ENCODE measurements around the gene TTC39A.

The TTC39A gene

DNA sequence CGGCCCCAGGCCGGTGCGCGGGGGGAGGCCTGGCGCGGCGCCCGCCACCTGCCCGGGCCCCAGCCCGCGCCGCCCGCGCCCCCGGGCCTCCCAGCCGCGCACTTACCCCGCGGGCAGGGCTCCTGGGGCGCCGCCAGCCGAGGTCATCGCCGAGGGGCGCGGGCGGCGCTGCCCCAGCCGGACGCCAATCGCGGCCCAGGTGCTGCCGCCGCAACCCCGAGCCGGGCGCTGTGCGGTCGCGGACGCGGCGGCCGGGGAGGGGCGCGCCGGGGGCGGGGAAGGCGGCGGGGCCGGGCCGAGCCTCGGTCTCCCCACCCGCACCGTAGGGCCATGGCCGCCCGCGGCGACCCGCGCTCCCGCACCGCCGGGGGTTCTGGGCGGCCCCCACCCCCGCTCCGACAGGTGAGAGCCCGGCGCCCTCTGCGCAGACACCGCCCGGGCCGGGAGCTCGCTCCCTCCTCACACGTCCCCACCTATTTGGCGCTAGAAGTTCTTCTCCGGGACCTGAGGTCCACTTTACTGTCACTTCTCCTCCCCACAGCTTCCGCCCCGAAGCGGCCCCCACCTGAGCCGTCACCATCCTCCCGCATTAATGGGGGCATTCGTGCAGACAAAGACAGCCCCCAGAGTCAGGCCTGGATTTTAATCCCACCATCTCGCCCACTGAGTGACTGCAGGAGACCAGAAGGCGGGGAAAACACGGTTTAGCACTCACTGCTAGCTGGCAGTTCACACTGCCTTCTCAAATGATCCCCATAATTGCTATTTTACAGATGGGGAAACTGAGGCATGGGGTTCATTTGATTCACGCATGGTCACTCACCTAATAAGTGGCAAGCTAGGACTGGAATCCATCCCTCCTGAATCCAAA is at the start of gene TTC39A:
Gene TTC39A, minus strand, starts transcription at position 232 of the 871 bp plus-strand sequence. Its CDS starts 85 bp downstream, at position 147.
- DNase-seq, result peak; percentile 38

DNA sequence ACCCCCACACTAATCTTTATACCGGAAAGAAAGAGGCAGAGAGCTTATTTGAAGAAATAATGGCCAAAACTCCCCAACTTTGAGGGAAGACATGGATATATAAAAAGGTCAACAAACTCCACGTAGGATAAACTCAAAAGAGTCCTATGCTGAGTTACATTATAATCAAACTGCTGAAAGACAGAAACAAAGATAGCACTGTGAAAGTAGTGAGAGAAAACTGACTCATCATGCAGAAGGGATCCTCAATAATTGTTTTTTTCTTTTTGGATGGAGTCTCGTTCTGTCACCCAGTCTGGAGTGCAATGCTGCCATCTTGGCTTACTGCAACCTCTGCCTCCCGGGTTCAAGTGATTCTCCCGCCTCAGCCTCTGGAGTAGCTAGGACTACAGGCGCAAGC is 48.5 kb upstream of the TTC39A start:
- DNase-seq, result no peak

DNA sequence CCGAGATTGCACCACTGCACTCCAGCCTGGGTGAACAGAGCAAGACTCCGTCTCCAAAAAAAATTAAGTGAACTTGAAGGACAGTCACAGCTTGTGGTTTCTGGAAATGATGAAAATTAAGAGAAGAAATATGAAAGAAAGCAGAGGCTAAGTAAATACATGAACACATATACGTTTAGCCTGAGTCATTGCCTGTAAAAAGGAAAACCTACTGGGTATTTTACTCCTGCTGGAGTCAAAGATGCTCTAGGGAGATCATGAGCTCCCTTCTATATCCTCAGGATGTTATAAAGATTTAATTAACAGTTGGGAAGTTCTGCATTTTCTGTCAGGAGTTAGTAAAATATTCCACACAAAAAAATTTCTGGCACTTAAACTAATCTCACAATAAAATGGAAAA is 43.5 kb upstream of the TTC39A start:
- DNase-seq, result no peak

DNA sequence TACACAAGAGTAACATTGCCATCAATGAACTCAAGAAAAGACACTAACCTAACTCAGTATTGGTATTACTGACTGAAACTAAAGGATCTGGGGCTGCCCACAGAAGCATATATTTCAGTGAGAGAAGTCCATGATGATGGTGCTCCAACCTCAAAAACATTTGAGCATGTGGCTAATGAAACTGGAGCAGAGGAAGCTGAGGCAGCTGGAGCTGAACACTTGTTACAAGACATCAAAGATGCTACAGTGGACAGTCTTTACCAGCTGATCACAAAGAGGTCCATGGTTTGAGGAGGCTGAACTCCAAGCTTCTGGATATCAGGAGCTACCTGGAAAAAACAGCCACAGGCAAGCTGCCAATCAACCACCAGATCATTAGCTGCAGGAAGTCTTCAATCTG is 42.2 kb upstream of the TTC39A start:
- no peak for DNase-seq

DNA sequence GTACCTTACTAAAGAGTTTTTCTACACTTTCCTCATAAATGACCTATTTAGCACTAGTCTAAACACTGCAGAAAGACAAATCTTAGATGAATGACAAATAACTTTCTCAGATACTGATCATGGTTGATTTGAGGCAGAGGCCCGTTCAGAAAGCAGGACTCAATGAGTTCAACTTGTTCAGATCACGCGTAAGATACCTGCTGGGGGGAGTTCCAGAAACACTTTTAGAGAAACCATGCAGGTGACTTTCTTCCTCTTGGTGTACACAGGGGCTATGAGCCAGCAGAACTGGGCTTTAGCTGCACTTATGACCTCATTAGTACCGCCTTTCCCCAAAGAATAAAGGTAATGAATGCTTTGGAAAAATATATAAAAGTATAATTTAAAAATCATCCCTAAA is 38.8 kb upstream of the TTC39A start:
- DNase-seq, result no peak

DNA sequence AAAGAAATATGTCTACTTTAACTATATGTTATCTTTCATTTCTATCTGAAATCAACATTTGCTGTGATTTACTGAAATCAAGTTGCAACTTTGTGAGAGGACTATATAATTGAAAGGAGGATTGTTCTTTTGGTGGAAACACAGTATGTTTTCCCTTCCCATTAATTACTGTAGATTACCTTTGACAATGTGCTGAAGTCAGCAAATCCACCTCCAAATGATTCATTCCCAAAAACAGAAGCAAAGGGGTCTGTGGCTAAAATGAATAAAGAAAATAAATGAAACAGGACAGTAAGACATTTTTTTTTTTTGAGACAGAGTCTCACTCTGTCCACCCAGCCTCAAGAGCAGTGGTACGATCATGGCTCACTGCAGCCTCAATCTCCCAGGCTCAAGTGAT is 35.4 kb upstream of the TTC39A start:
- no peak for DNase-seq

DNA sequence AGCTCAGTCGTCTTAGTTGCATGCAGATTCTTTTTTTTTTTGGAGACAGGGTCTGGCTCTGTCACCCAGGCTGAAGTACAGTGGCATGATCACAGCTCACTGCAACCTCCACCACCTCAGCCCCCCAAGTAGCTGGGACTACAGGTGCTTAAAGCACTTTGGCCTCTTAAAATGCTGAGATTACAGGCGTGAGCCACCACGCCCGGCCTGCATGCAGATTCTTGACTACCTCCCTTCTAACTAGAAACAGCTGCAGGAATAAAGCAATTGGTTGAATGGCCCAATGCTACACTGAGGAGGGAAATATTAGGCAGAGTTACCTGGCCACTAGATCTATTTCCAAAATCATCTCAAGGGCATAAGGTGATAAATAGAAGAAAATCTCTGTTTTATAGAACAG is 29.5 kb upstream of the TTC39A start:
- DNase-seq, result no peak

DNA sequence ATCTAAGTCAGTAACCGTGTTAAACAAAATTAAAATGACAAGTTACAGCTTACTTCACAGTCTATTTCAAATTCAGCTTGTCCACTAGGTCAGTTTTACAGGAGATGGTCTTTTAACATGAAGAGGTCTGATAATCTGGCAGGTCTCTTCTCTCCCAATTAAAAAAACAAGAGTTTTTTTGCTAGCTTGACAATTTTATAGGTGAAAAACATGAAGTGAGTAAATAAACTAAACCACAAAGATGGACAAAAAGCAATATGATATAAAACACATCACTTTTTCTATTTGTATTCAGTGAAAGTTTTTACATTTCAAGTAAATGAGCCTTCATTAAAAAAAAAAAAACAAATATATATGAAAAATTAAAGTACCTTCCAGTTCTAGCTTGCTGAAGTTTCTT is 25.0 kb upstream of the TTC39A start:
- DNase-seq, result no peak

DNA sequence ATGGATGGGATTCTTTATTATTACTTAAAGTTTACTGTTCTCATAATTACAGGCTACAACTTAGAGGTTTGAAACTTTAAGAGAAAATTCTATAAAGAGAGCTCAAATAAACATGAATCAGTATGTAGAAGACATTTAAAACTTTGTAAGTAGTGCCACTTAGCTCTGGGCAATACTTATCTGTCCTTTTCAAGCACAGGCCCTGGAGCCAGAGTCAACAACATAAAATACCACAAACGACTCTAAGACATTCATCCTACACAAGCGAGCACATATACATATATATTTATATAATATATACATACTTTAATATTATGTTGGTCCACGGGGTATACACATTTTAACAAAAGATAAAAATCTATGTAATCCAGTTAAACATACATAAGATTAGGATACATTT is 24.1 kb upstream of the TTC39A start:
- DNase-seq, result no peak

DNA sequence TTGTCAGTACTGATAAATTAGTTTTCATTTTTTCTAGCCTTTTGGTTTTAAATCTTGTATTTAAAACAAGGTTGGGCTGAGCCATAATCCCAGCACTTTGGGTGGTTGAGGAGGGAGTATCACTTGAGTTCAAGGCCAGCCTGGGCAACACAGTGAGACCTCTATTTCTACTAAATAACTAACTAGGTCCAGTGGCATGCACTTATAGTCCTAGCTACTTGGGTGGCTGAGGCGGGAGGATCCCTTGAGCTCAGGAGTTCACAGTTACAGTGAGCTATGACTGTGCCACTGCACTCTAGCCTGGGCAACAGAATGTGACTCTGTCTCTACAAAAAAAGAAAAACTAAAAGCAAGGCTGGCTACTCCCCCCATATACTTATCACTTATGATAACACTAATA is 21.5 kb upstream of the TTC39A start:
- DNase-seq, result no peak

DNA sequence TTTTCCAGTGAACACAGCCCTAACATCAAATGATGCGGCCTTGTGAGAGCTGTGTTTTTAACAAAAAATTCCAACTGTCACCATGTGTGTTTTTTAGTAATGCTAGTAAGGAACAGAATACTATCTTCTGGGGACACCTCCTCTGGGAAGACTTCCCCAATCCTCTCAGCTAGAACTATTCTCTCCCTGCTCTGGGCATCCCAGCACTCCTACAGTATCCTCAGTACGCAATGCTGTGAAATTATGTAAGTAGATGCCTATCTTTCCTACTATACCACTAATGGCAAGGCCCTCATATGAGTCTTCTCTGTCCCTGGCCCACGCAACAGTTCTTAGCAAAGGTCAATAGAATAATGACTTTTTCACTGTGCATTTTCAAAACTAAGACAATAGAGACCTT is 19.5 kb upstream of the TTC39A start:
- no peak for DNase-seq

DNA sequence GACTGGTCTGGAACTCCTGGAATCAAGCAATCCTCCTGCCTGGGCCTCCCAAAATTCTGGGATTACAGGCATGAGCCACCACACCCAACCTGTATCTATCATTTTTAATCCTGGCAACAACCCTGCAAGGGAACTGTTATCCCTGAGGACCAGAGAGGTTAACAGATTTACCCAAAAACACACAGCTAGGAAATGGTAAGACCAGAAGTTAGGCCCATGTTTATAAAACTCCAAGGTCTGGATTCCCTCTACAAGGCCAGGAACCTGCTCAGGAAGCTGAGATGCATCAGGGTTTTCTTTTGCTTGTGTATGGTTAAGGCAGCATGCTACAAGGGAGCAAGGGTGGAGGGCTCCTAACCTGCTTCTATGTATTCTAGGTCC is 17.8 kb upstream of the TTC39A start:
- DNase-seq, result no peak

DNA sequence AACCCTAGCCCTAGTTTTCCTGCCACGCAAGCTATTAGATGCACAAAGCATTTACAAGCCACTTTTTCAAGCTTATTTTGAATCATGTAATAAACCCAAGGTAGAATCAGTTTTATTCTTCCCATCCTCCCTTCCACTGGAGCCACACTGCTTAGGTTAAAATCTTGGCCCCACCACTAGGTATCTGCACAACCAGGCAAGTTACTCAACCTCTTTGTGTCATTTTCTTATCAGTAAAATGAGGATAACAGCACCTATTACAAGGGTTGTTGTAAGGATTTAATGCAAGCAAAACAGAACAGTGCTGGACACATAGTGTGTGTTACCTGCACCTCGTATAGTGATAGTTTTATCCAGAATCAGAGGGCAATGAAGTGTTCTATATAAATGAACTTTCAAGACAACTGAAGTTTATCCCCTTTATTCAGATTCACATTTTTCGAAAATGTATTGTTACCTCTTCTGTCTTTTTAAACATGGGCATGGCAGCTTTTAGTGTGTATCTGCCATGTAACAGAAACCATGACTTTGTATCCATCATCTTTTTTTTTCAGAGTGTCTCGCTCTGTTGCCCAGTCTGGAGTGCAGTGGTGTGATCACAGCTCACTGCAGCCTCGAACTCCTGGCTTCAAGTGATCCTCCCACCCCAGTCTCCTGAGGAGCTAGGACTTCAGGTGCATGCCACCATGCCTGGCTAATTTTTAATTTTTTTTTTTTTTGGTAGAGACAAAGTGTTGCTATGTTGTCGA is 17.2 kb upstream of the TTC39A start:
- no peak for DNase-seq

DNA sequence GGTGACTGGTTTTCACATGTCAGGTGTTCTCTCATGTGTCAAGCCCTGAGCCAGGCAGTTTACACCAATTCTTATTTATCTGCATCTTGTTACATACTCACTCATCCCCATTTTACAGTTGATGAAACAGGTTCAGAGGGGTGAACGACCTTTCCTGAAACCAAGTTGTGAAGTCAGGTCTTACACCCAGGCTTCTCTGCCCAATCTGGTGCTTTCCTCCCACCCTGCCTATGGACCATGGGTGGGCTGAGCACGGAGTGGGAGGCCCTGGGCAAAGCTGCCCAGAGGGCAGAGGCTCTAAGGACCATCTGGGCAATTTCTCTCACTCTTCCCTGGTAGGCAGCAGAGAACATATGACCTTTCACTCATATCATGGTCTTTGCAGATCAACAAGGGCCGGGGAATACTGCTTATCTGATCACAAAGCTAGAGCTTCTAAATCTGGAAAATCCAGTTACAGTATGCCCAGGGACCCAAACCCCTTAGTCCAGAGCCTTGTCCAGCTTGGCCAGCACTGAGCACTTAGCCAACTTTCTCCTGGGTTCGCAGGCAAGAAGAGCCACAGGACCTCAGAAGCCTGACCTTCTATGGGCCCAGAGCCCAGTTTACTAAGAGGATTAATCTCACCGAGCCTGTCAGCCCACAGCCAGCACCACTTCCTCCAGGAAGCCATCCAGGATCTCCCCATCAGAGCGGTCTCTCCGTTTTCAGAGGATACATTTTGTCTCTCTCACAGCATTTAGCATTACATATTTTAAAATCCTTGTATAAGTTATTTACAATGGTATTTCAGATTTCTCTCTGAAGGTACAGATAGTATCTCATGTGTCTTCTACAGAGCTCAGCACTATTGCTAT is 16.0 kb upstream of the TTC39A start:
- no peak for DNase-seq

DNA sequence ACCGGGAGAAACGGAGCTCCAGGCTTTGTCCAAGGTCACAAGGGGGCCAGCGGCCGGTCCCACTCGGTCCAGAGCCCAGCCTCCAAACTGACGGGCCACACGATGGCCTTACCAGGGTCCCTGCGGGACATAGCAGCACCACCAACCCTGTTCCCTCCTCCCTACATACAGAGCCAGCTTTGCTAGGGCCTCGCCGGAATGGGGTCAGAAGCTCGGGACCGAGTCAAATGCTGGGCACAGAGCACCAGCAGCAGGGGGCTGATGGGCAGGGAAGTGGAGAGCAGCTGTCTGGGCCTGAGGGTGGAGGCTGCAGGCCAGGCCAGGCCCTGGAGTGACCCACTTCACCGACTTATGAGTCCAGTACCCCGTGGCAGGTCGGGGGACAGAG is 14.9 kb upstream of the TTC39A start:
- DNase-seq, result no peak

DNA sequence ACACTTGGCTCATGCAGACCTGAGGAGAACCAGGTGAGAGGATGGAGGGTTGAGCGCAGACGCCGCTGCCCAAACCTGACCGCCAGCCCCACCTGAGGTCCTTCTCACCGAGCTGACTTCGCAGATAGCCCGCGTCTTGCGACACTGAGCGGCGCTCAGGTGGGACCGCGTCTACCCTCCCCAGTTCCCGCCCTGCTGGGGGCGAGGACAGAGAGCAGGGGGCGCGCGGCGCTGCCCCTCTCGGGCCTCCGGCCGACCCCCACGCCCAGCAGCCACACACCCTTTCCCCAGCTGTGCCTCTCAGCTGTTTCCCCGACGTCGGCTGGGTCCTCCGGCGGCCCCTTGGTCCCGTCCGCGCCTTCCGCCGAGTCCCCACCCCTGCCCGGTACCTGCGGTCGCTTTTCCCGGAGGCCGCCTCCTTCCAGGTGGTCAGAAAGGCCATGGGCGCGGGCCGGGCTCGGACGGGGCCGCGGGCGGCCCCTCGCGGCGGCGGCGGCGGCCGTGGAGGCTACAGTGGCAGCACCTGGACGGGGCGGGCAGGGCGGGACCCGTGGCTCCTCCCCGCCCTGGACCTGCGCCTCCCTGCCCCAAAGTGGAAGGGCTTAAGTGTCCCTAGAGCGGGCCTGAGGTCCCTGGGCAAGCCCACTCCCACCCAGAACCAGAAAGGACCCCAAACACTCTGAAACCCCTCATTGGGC is 14.4 kb upstream of the TTC39A start:
- DNase-seq, result no peak

DNA sequence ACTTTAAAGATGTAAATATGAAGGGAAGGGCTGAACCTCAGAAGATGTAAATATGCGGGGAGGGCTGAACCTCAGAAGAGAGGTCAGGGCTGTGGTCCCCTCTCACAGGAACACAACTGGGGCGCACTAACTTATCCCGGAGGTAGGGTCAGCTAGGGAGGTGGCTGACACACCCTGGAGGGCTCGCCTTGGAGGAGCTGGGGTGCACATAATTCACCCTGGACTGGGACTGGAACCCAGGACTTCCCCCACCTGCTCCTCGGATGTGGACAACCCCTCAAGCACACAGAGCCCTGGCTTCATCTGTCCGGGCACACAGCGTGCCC is 13.9 kb upstream of the TTC39A start:
- DNase-seq, result no peak

DNA sequence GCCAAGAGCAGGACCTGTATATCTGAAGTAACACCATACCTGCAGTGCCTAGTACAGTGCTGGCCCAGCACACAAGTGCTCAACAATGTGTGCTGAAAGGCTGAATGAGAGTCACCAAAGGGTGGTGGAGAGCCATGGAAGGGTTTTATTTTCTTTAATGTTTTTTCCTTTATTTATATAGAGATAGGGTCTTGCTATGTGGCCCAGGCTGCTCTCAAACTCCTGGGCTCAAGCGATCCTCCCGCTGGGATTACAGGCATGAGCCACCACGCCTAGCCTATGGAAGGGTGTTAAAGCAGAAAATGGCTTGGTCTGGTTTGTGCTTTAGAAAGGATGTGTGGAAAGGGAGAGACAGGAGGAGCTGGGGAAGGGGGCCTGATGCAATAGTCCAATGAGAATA is 13.3 kb upstream of the TTC39A start:
- no peak for DNase-seq

DNA sequence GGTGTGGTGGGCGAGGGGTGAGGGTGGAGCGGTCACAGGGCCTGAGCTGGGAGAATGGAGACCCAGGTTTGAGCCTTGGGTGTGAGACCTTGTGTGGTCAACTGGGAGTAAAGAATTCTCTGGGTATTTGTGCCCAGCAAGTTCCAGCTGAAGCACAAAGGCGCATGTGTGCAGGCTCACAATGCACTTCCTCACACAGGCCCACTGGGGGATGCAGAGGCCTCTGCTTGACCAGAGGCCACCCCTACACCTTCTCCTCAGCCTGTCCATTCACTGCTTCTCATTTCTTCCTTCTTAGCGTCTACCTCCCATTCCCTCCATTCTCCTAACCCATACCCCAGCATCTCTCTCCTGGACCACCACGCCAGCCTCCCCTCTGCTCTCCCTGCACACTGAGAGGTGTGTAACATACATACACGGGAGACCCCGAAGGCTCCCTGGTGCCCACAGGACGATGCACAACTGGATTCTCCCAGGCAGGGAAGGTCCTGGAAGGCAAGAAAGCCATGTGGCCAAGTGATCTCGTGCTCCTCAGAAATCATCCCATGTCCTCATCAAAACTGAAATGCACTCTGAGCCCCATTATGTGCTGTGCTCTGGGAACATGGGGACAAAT is 12.3 kb upstream of the TTC39A start:
- DNase-seq, result no peak

DNA sequence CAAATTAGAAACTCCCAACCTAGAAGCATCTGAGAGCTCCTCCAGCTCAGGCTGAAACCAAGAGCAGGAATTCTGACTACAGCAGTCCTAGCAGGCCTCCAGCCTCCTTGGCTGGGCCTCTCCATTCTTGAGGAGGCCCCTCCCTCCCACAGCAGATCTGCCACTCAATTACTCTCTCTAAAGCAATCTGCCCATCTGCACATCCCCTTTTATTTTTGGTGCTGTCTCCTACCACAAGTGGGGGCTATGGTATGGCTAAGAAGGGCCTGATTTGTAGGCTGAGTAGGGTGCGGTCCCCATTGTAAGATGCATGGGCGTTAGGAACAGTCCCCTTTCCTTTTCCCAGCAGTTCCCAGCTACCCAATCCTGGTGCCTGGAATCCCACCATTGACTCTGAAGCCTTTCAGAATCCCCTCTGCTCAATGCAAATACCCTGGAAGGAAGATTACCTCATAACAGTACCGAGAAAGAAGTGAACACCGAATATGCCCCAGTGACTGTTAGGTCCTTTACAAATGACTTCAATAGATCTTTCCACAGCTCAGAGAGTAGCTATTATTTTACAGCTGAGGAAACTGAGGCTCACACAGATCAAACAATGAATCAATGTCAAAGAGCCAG is 11.6 kb upstream of the TTC39A start:
- no peak for DNase-seq

DNA sequence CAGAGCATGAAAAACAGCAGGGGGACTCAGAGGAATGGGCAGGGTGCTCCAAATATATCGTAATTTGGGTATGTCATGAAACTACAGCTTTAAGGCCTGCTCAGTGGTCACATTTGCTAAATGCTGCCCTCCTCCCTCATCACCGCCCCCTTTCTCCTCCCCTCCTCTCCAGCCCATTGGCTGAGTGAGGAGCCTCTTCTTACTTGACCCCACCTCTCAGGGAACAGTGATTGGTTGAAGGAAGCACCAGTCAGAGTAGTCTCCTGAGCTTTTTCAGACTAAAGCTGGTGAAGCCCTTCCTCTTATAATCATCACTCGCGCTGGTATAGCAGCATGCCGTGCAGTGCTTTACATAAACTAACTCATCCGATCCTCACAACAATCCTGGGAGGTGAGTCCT is 10.0 kb upstream of the TTC39A start:
- no peak for DNase-seq

DNA sequence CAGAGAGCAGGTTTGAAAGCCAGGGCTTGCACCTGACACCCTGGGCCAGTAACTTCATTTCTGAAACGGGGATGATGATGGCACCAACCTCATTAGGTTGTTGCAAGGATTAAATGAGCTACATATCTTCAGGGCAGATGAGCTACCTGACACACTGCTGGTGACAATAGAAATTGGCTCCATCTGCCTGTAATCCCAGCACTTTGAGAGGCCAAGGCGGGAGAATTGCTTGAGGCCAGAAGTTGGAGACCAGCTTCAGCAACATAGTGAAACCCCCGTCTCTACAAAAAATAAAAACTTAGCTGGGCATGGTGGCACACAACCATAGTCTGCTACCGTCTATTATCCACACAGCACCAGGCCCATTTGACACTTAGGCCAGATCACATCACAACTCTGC is 6.3 kb upstream of the TTC39A start:
- DNase-seq, result no peak
